Ovary (tissue), 3 donors: ENCODE measurements around the gene PCNT.

Experiments used
- CTCF ChIP-seq, 3 donors: fragments of 450-650 bp in 2 of 3; fragments of 200-600 bp in 1 of 3; IDR thresholded peaks; one replicate each; pipeline versions ENCODE4 v1.5.1 to v1.8.0; 2016 to 2022; ENCODE audit warnings: antibody characterized with exemption in 3 of 3, mild to moderate bottlenecking in 1 of 3
- POLR2A ChIP-seq: fragments of 450-650 bp; IDR thresholded peaks from one replicate; pipeline ENCODE4 v1.6.1; 2017; ENCODE audit warnings: antibody characterized with exemption, mild to moderate bottlenecking, moderate library complexity
- donor health status: DM: no; HTN: no; CAD: no.

- TF ChIP-seq CTCF (IDR thresholded peaks at IDR 0.05) (no peak), POLR2A (no peak)
Measured at GRCh38 chr21:46340998-46341397, 17.0 kb downstream of the PCNT start.
